Neural crest cell (in vitro differentiated cells): ENCODE measurements around the gene PDGFD. TPM values are rescaled to one million over a fixed set of nuclear protein-coding genes. Genes with fewer than 3 reads are reported as not detected.
A peak's percentile ranks its signal among the peaks of the same experiment; 100 is the strongest.

Source experiments
- DNase-seq: peaks from one replicate; pipeline ENCODE4 v3.0.0; 2021; ENCODE audit warnings: low read depth, mixed read lengths, low spot score
- H3K27ac Mint-ChIP-seq: one replicate; pipeline ENCODE4 v1.8.0; 2021; ENCODE audit warnings: mild to moderate bottlenecking, mixed read lengths; ENCODE audit not compliant: unreplicated experiment
- H3K27me3 Mint-ChIP-seq: 2 replicates; pipeline ENCODE4 v1.8.0; 2021; ENCODE audit warnings: low read depth, mild to moderate bottlenecking, mixed read lengths
- H3K36me3 Mint-ChIP-seq: 2 replicates; pipeline ENCODE4 v1.8.0; 2021; ENCODE audit warnings: low read depth, mild to moderate bottlenecking, mixed read lengths
- H3K4me1 Mint-ChIP-seq: 2 replicates; pipeline ENCODE4 v1.8.0; 2021; ENCODE audit warnings: mixed read lengths
- H3K4me3 Mint-ChIP-seq: one replicate; pipeline ENCODE4 v1.8.0; 2021; ENCODE audit warnings: mild to moderate bottlenecking, mixed read lengths
- H3K9me3 Mint-ChIP-seq: 2 replicates; pipeline ENCODE4 v1.8.0; 2021; ENCODE audit warnings: mixed read lengths
- CTCF ChIP-seq: fragments of 200-600 bp; sonication (generic); conservative IDR thresholded peaks from 2 replicates; pipeline ENCODE4 v1.5.0; 2021; ENCODE audit warnings: antibody characterized with exemption, mild to moderate bottlenecking
- total RNA-seq: library from RNA; stranded (reverse); gene quantifications from 2 replicates; pipeline ENCODE4 v1.2.1, GENCODE V29; 2021

Gene PDGFD
- total RNA-seq, 1 donor from 2014 or later, result 3.4 TPM

- Mint-ChIP-seq H3K27ac (peak overlapping the region; percentile 71), H3K27me3 (no peaks in the 10 kb centered on the region), H3K4me3 (no peak overlapping the region), H3K4me1 (peaks cover 36% of the 10 kb centered on the region), H3K36me3 (no peaks in the 10 kb centered on the region), H3K9me3 (peaks cover 9% of the 10 kb centered on the region)
- DNase-seq, result no peak
- no peak for TF ChIP-seq CTCF
Measured at GRCh38 chr11:104122011-104122635, 41.8 kb downstream of the PDGFD start.

DNA sequence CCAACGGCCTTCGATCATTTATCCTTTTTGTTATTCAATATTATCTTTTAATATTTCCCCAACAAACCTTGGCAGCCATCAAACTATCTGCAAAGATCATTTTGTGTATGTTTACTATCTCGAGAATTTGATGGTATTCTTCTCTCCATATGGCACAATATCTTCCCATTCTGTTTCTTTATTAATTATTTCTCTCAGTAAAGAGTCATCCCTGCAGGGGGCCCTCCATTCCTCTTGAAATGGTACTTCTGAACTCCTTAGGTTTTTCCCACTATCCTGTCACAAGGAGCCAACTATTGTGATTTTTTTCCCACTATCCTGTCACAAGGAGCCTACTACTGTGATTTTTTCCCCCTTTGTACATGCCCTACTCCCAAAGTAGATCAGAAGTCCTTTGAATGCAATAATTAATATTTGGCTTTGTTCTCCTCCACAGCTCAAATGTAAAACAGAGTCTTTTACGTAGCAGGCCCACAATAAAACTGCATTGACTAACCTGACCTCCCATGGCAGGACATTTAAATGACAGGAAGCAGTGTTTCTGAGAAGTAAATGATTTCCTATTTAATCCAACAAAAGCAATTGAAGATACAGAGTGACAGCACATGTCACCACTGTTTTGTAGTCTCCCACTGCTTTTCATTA lies 43.3 kb downstream of the PDGFD start:
- Mint-ChIP-seq H3K36me3 (peaks cover 3% of the 10 kb centered on the region), H3K4me1 (peaks cover 36% of the 10 kb centered on the region), H3K9me3 (peaks cover 19% of the 10 kb centered on the region), H3K27me3 (no peaks in the 10 kb centered on the region), H3K4me3 (peak overlapping the region; percentile 25), H3K27ac (peak overlapping the region; percentile 7)
- no peak for DNase-seq
- TF ChIP-seq CTCF, result peak; percentile 32

GRCh38 chr11:104118105-104118744 lies 45.7 kb downstream of the PDGFD start:
- no peak overlapping the region for H3K27ac Mint-ChIP-seq
- peaks cover 27% of the 10 kb centered on the region for H3K4me1 Mint-ChIP-seq
- TF ChIP-seq CTCF, result no peak
- peaks cover 27% of the 10 kb centered on the region for H3K9me3 Mint-ChIP-seq
- no peaks in the 10 kb centered on the region for H3K27me3 Mint-ChIP-seq
- no peak overlapping the region for H3K4me3 Mint-ChIP-seq
- H3K36me3 Mint-ChIP-seq, result peaks cover 3% of the 10 kb centered on the region
- no peak for DNase-seq

DNA sequence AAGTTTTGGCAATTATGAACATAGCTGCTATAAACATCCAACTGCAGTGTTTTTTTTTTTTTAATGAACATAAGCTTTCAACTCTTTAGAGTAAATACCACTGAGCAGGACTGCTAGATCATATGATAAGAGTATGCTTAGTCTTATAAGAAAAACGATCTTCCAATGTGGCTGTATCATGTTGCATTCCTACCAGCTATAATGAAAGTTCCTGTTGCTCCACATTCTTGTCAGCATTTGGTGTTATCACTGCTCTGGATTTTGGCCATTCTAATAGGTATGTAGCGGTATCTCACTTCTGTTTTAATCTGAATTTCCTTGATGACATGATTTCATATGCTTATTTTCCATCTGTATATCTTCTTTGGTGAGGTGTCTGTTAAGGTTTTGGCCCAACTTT lies 50.4 kb downstream of the PDGFD start:
- TF ChIP-seq CTCF, result no peak
- no peaks in the 10 kb centered on the region for H3K4me1 Mint-ChIP-seq
- H3K27me3 Mint-ChIP-seq, result no peaks in the 10 kb centered on the region
- H3K4me3 Mint-ChIP-seq, result no peak overlapping the region
- H3K27ac Mint-ChIP-seq, result no peak overlapping the region
- peaks cover 3% of the 10 kb centered on the region for H3K36me3 Mint-ChIP-seq
- DNase-seq, result no peak
- peaks cover 27% of the 10 kb centered on the region for H3K9me3 Mint-ChIP-seq

DNA sequence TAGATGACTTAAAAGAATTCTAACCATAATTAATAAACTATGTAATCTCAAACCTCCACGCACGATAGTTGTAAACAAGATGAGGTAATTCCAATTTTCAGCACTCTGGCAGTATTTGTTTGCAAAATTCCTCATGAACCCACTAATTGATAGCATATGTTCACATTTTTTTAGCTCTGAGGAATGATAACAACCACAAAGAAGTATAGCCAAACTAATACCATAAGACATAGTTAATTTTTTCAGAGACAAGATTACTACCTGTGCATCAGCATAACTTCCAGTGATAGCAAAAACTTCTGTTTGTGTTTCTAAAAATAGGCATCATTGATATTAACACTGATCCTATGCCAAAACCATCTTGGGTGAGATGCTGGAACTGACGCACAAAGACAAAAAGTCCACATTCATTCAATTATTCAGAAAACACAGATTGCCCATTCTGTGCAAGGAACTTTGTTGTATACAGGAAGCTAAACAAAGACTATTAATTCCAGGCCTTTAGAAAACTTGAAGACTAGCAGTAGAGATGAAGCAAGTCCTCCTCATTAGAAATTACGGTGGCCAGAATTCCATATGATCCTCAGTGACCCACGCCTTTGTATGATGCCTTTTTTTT lies 57.7 kb downstream of the PDGFD start:
- H3K27me3 Mint-ChIP-seq, result no peaks in the 10 kb centered on the region
- no peaks in the 10 kb centered on the region for H3K9me3 Mint-ChIP-seq
- DNase-seq, result no peak
- H3K27ac Mint-ChIP-seq, result no peak overlapping the region
- TF ChIP-seq CTCF, result no peak
- no peaks in the 10 kb centered on the region for H3K4me1 Mint-ChIP-seq
- H3K36me3 Mint-ChIP-seq, result no peaks in the 10 kb centered on the region
- no peak overlapping the region for H3K4me3 Mint-ChIP-seq
